Panc1 (cell line): ENCODE data around the gene ENPEP. TPM values are rescaled to one million over a fixed set of nuclear protein-coding genes. Genes with fewer than 3 reads are reported as not detected.

Experiments used
- ATAC-seq: fragments of 200-7000 bp; cut with Tn5 transposase; 2 replicates; pipeline ENCODE4 v1.9.1; 2020; ENCODE audit warnings: mild to moderate bottlenecking, moderate library complexity
- BruUV-seq: library from RNA; stranded (reverse); fragments of 400-500 nt; replicated peaks from 2 replicates; lab custom pipeline; 2021; lab: Mats Ljungman, UMichigan
- CTCF ChIA-PET: fragments of 300-600 bp; sonication (Branson Sonifier 250); formaldehyde crosslinking; loops from one replicate; lab custom pipeline; 2022; ENCODE audit warnings: antibody characterized with exemption; lab: Charles Lee
- POLR2A ChIA-PET: fragments of 300-600 bp; sonication (Branson Sonifier 250); formaldehyde crosslinking; loops from one replicate; lab custom pipeline; 2022; ENCODE audit warnings: antibody characterized with exemption; lab: Charles Lee
- DNase-seq: peaks from one replicate; pipeline ENCODE4 v3.0.0-alpha.2; 2010; ENCODE audit warnings: low read depth, low spot score
- H3K27ac ChIP-seq: 2 replicates; pipeline ENCODE4 v1.5.1; 2011; ENCODE audit warnings: mild to moderate bottlenecking, low read length, inconsistent platforms
- H3K27me3 ChIP-seq: fragments of 200-500 bp; sonication (Bioruptor generic); 2 replicates; pipeline ENCODE4 v1.6.0; 2014; ENCODE audit warnings: low read length, inconsistent platforms; ENCODE audit not compliant: control insufficient read depth, insufficient read depth
- H3K36me3 ChIP-seq: fragments of 200-500 bp; sonication (Bioruptor generic); 2 replicates; pipeline ENCODE4 v1.5.1; 2014; ENCODE audit warnings: inconsistent platforms, mild to moderate bottlenecking, low read length, moderate library complexity; ENCODE audit not compliant: control insufficient read depth, insufficient read depth
- H3K4me1 ChIP-seq: 2 replicates; pipeline ENCODE4 v1.5.1; 2011; ENCODE audit warnings: inconsistent platforms, mild to moderate bottlenecking, low read length, moderate library complexity; ENCODE audit not compliant: control insufficient read depth, insufficient read depth
- H3K4me3 ChIP-seq, 2 experiments: 2 replicates each; pipeline ENCODE4 v1.5.1; 2011 to 2012; ENCODE audit warnings: low read depth in 2 of 2, low read length in 2 of 2, mild to moderate bottlenecking in 2 of 2, inconsistent platforms in 1 of 2, moderate library complexity in 1 of 2
- H3K9me3 ChIP-seq: fragments of 200-500 bp; sonication (Bioruptor generic); 2 replicates; pipeline ENCODE4 v1.5.1; 2014; ENCODE audit warnings: low read depth, mild to moderate bottlenecking, inconsistent platforms, low read length, moderate library complexity; ENCODE audit not compliant: control insufficient read depth, insufficient read depth
- POLR2AphosphoS5 ChIP-seq: IDR thresholded peaks from 2 replicates; pipeline ENCODE4 v1.6.1; 2012; ENCODE audit warnings: mild to moderate bottlenecking, low read depth, low read length, moderate library complexity
- SIN3A ChIP-seq: IDR thresholded peaks from 2 replicates; pipeline ENCODE4 v1.6.1; 2012; ENCODE audit warnings: low read depth, mild to moderate bottlenecking, low read length, moderate library complexity, borderline replicate concordance; ENCODE audit not compliant: insufficient read depth
- TCF7L2 ChIP-seq: IDR thresholded peaks from 2 replicates; pipeline ENCODE4 v1.6.1; 2011; ENCODE audit warnings: mild to moderate bottlenecking, low read depth, low read length, inconsistent platforms
- in situ Hi-C: cut with HindIII; loops from 2 replicates; pipeline ENCODE4 v1.10.0; 2016; ENCODE audit warnings: low sequenced_read_pairs, low pct_unique_long_range_greater_than_20kb
- intact Hi-C: fragments of 100-400 bp; cut with micrococcal nuclease; formaldehyde crosslinking; loops from one replicate; pipeline ENCODE4 v1.10.0; 2022; ENCODE audit not compliant: unreplicated experiment
- total RNA-seq: library from RNA; stranded (reverse); gene quantifications from one replicate; pipeline ENCODE4 v1.2.1, GENCODE V29; 2021; ENCODE audit not compliant: unreplicated experiment
- TF ChIP-seq, protein P1 (sequence below), 2 experiments: IDR thresholded peaks; 2 replicates each; pipeline ENCODE4 v1.6.1; 2011 to 2012; ENCODE audit warnings: low read depth in 2 of 2, control low read depth in 1 of 2, low read length in 1 of 2, mild to moderate bottlenecking in 1 of 2, moderate library complexity in 1 of 2; ENCODE audit not compliant: insufficient read depth in 1 of 2
- TF ChIP-seq, protein P2 (sequence below): fragments of 450-650 bp; IDR thresholded peaks from 2 replicates; pipeline ENCODE4 v1.5.1; 2017; ENCODE audit warnings: mild to moderate bottlenecking

The ENPEP gene
- total RNA-seq, 1 experiment from 2014 or later = not detected

DNA sequence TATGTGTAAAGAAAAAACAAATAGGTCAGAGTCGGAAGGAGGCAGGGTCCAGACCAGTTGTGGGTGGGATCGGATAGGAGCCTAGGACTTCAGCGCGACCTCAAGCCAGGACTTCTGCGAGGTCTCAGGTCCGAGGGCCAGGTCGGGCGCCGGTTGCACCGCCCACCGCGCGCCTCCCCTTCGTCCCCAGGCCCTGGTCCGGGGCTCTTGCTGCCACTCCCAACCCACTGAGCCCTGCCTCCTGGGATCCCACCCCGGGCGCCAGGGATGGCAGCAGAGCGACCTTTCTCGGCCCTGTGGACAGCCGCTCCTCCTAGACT lies 134.6 kb downstream of the ENPEP start:
- Histone ChIP-seq H3K36me3 (no peaks in the 10 kb centered on the region), H3K27me3 (no peaks in the 10 kb centered on the region), H3K27ac (no peak overlapping the region), H3K9me3 (no peaks in the 10 kb centered on the region), H3K4me3 (no peak overlapping the region), H3K4me1 (no peaks in the 10 kb centered on the region)
- no peak for ATAC-seq
- ChIA-PET CTCF (no interaction called here), POLR2A (no interaction called here)
- in situ Hi-C loops (no loop called here), intact Hi-C loops (no loop called here)
- no TSS peak for BruUV-seq
- TF ChIP-seq SIN3A (no peak), POLR2AphosphoS5 (no peak), TCF7L2 (no peak)
- TF ChIP-seq, protein P1, sequence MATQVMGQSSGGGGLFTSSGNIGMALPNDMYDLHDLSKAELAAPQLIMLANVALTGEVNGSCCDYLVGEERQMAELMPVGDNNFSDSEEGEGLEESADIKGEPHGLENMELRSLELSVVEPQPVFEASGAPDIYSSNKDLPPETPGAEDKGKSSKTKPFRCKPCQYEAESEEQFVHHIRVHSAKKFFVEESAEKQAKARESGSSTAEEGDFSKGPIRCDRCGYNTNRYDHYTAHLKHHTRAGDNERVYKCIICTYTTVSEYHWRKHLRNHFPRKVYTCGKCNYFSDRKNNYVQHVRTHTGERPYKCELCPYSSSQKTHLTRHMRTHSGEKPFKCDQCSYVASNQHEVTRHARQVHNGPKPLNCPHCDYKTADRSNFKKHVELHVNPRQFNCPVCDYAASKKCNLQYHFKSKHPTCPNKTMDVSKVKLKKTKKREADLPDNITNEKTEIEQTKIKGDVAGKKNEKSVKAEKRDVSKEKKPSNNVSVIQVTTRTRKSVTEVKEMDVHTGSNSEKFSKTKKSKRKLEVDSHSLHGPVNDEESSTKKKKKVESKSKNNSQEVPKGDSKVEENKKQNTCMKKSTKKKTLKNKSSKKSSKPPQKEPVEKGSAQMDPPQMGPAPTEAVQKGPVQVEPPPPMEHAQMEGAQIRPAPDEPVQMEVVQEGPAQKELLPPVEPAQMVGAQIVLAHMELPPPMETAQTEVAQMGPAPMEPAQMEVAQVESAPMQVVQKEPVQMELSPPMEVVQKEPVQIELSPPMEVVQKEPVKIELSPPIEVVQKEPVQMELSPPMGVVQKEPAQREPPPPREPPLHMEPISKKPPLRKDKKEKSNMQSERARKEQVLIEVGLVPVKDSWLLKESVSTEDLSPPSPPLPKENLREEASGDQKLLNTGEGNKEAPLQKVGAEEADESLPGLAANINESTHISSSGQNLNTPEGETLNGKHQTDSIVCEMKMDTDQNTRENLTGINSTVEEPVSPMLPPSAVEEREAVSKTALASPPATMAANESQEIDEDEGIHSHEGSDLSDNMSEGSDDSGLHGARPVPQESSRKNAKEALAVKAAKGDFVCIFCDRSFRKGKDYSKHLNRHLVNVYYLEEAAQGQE (IDR thresholded peaks at IDR 0.05; ENCODE audit: insufficient read depth in 1 of 2, low read depth in 2 of 2, low read length in 1 of 2) = no peak
- TF ChIP-seq, protein P2, sequence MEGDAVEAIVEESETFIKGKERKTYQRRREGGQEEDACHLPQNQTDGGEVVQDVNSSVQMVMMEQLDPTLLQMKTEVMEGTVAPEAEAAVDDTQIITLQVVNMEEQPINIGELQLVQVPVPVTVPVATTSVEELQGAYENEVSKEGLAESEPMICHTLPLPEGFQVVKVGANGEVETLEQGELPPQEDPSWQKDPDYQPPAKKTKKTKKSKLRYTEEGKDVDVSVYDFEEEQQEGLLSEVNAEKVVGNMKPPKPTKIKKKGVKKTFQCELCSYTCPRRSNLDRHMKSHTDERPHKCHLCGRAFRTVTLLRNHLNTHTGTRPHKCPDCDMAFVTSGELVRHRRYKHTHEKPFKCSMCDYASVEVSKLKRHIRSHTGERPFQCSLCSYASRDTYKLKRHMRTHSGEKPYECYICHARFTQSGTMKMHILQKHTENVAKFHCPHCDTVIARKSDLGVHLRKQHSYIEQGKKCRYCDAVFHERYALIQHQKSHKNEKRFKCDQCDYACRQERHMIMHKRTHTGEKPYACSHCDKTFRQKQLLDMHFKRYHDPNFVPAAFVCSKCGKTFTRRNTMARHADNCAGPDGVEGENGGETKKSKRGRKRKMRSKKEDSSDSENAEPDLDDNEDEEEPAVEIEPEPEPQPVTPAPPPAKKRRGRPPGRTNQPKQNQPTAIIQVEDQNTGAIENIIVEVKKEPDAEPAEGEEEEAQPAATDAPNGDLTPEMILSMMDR = no peak
- no peak for DNase-seq

DNA sequence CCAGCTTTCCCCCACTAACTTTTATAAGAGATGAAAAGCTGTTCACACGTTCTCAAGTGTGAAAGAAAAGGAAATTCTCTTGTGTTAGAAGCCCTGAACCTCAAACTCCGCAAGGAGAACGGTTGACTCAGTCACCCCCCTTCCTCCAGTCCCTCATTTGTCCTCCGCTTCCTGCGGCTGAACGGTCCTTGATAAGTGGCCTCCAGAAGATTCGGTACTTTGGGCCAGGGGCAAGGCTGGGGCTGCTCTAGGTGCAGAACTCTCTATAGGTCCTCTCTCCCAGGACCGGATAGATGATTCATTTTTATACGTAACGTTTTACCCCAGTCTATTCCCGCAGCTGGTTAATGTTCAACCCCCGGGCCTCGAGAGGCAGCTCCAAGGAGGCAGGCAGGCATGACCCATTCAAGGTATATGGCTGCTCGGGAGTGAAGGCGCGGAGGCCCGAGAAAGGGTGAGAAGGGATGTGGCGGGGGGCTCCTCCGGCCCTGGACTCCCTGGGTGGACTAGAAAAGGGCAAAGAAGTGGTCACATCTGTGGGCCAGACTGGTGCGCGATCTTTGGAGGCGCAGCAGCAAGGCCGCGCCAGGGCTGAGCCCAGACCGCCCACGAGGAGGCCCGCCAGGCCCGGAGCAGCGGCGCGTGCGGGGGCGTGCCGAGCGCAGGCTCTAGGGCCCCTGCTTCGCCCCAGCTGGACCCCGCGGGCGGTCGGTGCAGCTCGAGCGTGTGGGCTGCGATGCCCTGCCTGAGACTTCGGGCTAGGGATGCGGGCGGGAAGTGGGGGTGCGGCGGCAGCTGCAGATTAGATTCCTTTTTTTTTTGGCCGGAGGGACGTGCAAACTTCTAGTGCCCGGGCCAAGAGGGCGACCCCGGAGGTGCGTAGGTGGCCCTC lies 135.2 kb downstream of the ENPEP start:
- Histone ChIP-seq H3K27ac (no peak overlapping the region), H3K4me3 (no peak overlapping the region), H3K27me3 (no peaks in the 10 kb centered on the region), H3K4me1 (no peaks in the 10 kb centered on the region), H3K9me3 (no peaks in the 10 kb centered on the region), H3K36me3 (no peaks in the 10 kb centered on the region)
- TF ChIP-seq TCF7L2 (no peak), POLR2AphosphoS5 (no peak), SIN3A (no peak)
- TF ChIP-seq, protein P1 (IDR thresholded peaks at IDR 0.05; ENCODE audit: insufficient read depth in 1 of 2, low read depth in 2 of 2, low read length in 1 of 2) = no peak
- TF ChIP-seq, protein P2 = no peak
- intact Hi-C loops = no loop called here
- ChIA-PET CTCF (no interaction called here), POLR2A (no interaction called here)
- in situ Hi-C loops = no loop called here
- BruUV-seq = no TSS peak
- DNase-seq (no peak), ATAC-seq (no peak)
